Measurements from ENCODE around the gene RPS3A. TPM values are rescaled to one million over a fixed set of nuclear protein-coding genes. Genes with fewer than 3 reads are reported as not detected.
A peak's percentile ranks its signal among the peaks of the same experiment; 100 is the strongest.

The RPS3A gene
- total and polyA plus RNA-seq, 9 of the 15 experiments (the other 6 are each of a cell fraction or from before 2014, with no cell fraction given) = 2,102 to 5,488 (median 3,554) TPM

DNA sequence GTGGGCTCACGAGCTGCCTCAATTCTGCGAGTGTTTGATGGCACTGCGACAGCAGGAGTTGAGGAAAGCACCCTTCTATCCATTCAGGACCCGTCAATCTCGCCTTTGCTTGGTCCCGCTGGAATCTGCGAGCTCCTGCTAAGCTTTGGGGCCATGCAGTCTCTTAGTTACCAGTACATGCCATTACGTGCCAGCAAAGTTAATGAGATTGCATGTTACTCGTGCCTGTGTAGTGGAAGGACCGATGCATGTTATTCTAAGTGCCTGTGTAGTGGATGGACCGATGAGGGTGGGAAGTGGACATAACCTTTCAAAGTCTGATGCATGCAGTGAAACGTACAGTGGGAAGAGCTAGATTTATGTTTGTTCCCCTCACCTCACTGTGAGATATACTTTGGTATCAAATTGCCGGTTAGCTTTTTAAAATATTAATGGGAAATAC, 569 bp downstream of the RPS3A start (continued):
- TF ChIP-seq, protein P1, sequence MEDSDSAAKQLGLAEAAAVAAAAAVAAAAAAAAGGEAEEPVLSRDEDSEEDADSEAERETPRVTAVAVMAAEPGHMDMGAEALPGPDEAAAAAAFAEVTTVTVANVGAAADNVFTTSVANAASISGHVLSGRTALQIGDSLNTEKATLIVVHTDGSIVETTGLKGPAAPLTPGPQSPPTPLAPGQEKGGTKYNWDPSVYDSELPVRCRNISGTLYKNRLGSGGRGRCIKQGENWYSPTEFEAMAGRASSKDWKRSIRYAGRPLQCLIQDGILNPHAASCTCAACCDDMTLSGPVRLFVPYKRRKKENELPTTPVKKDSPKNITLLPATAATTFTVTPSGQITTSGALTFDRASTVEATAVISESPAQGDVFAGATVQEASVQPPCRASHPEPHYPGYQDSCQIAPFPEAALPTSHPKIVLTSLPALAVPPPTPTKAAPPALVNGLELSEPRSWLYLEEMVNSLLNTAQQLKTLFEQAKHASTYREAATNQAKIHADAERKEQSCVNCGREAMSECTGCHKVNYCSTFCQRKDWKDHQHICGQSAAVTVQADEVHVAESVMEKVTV (CRISPR knock-in tag; IDR thresholded peaks at IDR 0.05) = 0 out of 2 replicates have a peak, but pooled peaks have one; percentile 6
- TF ChIP-seq MBD2 (IDR thresholded peaks at IDR 0.05; ENCODE audit: borderline replicate concordance, low read depth) = no peak
- TF ChIP-seq DDX20 (tag; IDR thresholded peaks at IDR 0.05; ENCODE audit: low read depth) = no peak

GRCh38 chr4:151100531-151100930, 1.1 kb downstream of the RPS3A start:
- H3K9ac ChIP-seq (ENCODE audit: insufficient read depth in 1 of 2, low read depth in 2 of 2, low read length in 2 of 2) = peak overlapping the region; percentile 84 to 99
- no TSS peak for BruUV-seq (replicated peaks)
- POLR2A ChIA-PET = interaction anchor here (0.7 to 4.1 kb wide), 4 partner anchors 11 to 782 kb away, joined by 3 to 22 read pairs (median 3); no protein-coding TSS in a partner anchor

More at GRCh38 chr4:151100531-151100930, 1.1 kb downstream of the RPS3A start:
- TF ChIP-seq FOXA3 (CRISPR knock-in tag; conservative IDR thresholded peaks at IDR 0.05 in 1 of 2, IDR thresholded peaks at IDR 0.05 in 1 of 2) = no peak
- 0 out of 4 replicates have a peak, but pooled peaks of 1 of the 2 experiments have one; percentile 19 for TF ChIP-seq MNT (conservative IDR thresholded peaks at IDR 0.05)
- Histone ChIP-seq H3K79me2 (ENCODE audit: control insufficient read depth, insufficient read depth, low read length) (peaks cover 48% of the 10 kb centered on the region), H3K27ac (ENCODE audit: extremely low read depth, low read depth, low read length) (peak overlapping the region; percentile 89), H3K9me3 (replicated peaks; ENCODE audit: control insufficient read depth, insufficient read depth, low read depth, low read length) (no peaks in the 10 kb centered on the region; the same call in 1 of the 2 replicates), H3K4me2 (ENCODE audit: insufficient read depth, low read length) (peak overlapping the region; percentile 100), H4K20me1 (replicated peaks; ENCODE audit: control insufficient read depth, insufficient read depth, low read length) (peaks cover 15% of the 10 kb centered on the region; the same call in 1 of the 2 replicates), H3K4me1 (replicated peaks in 1 of 2; ENCODE audit: control insufficient read depth in 2 of 2, insufficient read depth in 2 of 2, low read length in 2 of 2) (peaks cover 7 to 8% of the 10 kb centered on the region in 2 experiments; a peak in 3 of 5 replicates), H3K36me3 (ENCODE audit: control insufficient read depth, insufficient read depth, low read length) (peaks cover 56% of the 10 kb centered on the region), H3K27me3 (ENCODE audit: control insufficient read depth in 2 of 2, insufficient read depth in 2 of 2, low read length in 2 of 2) (no peaks in the 10 kb centered on the region), H3K9me1 (ENCODE audit: control insufficient read depth, insufficient read depth, low read length) (no peaks in the 10 kb centered on the region), H3K4me3 (peak overlapping the region; percentile 85), H2AFZ (ENCODE audit: low read depth, low read length) (no peak overlapping the region)
- CTCF ChIA-PET (ENCODE audit: low intra/inter-chr PET ratio) = no interaction called here
- intact Hi-C loops (cut with micrococcal nuclease) = no loop called here
- ATAC-seq = 0 out of 3 replicates have a peak, but pooled peaks have one; percentile 3
- in situ Hi-C loops (cut with MboI) = no loop called here
- no peak for DNase-seq (ENCODE audit: extremely low read depth in 1 of 4, low spot score in 3 of 4)
- FAIRE-seq = no peak
- 0% methylated on average over 3 of the region's 3 CpGs for WGBS (ENCODE audit: insufficient coverage, low coverage, missing lambda C conversion rate)
